Astrocyte (in vitro differentiated cells and primary cell): Measurements from ENCODE around the gene ITPK1.

Source experiments
- EZH2 ChIP-seq: IDR thresholded peaks from 2 replicates; pipeline ENCODE4 v1.6.1; 2012; ENCODE audit warnings: mild to moderate bottlenecking, low read length, inconsistent platforms; ENCODE audit not compliant: insufficient read depth
- TF ChIP-seq, protein P1 (sequence below): IDR thresholded peaks from 2 replicates; pipeline ENCODE4 v1.5.1; 2011; ENCODE audit warnings: low read depth, mild to moderate bottlenecking, inconsistent platforms, low read length, moderate library complexity; ENCODE audit not compliant: insufficient read depth

DNA sequence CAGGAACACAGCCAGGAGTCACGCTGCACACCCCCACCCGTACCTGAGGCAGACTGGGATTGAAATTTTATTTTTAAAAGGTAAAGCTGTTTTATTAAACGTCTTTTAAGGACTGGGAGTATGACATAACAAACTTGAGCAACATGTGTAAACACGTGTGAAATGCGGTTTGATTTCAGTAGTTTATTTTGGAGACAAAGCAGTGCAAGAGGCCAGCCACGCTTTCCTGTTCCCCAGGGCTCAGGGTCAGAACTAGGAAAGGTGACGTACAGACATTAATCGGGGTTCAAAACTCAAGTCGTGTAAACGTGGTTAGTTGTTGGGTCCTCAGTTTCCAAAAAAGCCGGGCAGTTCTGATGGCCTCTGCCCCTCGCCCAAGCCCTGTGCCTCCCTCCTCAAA is 176.0 kb downstream of the ITPK1 start:
- TF ChIP-seq, protein P1, sequence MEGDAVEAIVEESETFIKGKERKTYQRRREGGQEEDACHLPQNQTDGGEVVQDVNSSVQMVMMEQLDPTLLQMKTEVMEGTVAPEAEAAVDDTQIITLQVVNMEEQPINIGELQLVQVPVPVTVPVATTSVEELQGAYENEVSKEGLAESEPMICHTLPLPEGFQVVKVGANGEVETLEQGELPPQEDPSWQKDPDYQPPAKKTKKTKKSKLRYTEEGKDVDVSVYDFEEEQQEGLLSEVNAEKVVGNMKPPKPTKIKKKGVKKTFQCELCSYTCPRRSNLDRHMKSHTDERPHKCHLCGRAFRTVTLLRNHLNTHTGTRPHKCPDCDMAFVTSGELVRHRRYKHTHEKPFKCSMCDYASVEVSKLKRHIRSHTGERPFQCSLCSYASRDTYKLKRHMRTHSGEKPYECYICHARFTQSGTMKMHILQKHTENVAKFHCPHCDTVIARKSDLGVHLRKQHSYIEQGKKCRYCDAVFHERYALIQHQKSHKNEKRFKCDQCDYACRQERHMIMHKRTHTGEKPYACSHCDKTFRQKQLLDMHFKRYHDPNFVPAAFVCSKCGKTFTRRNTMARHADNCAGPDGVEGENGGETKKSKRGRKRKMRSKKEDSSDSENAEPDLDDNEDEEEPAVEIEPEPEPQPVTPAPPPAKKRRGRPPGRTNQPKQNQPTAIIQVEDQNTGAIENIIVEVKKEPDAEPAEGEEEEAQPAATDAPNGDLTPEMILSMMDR, result no peak
- no peak for TF ChIP-seq EZH2
